Loucy (cell line): ENCODE results near the gene LAMC3.

ENCODE experiments used
- CTCF ChIP-seq: fragments of 200-600 bp; sonication (generic); conservative IDR thresholded peaks from 2 replicates; pipeline ENCODE4 v1.5.1; 2014; ENCODE audit warnings: mild to moderate bottlenecking, antibody characterized with exemption, low read length
- EZH2phosphoT487 ChIP-seq: fragments of 200-600 bp; IDR thresholded peaks from 2 replicates; pipeline ENCODE4 v1.6.1; 2018; ENCODE audit warnings: antibody characterized with exemption, mild to moderate bottlenecking, moderate library complexity, borderline replicate concordance

- TF ChIP-seq CTCF (no peak), EZH2phosphoT487 (no peak)
These were observed 86.8 kb downstream of the LAMC3 start for GRCh38 chr9:131095666-131096268.
